GM21528 (cell line): ENCODE results near the gene CCZ1B.
A peak's percentile ranks its signal among the peaks of the same experiment; 100 is the strongest.
"Not testable (repeated sequence)": the region's sequence is repeated elsewhere in the genome, so short reads cannot be mapped to it uniquely, and the experiment has no call there.

ENCODE experiments used
- ATAC-seq: cut with Tn5 transposase; IDR thresholded peaks from one replicate; pipeline ENCODE4 v1.9.1; 2021; ENCODE audit warnings: mild to moderate bottlenecking, moderate library complexity; ENCODE audit not compliant: unreplicated experiment, low FRiP score

The CCZ1B gene

DNA sequence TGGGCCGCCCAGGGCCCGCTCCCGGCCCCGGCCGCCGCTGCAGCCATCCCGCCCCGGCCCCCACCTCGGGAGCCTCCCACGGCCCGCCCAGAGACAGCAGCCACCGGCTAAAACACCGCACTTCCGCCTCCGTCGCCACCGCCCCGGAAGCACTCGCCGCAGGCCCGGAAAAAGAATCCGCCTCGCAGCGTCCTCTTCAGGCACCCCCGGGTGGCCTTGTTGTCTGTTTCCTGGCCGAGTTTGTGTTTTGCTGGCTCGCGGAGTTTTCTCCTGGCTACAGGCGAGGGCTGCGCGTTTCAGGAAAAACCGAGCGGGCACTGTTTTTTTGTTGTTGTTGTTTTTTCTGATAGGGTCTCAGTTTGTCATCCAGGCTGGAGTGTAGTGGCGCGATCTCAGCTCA, at the start of gene CCZ1B:
Gene CCZ1B, minus strand, starts transcription at position 125 of the 400 bp plus-strand sequence. Its CDS starts 78 bp downstream, at position 47.
- peak; percentile 99 for ATAC-seq

DNA sequence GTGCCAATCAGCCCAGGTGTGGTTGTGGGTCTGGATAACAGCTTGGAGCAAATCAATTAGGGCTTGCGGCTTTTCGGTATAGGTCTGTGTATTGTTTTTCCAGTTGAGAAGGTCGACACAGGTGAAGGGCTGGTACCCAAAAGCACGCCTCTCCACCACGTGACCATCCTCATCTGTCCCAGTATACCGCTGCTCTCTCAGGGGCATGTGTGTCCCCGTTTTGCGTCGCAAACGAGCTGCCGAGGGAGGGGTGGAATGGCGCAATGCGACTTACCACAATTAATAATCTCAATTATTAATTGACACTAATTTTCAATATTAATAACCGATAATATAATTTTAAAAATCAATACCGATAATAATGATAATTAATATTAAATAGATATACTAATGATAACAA, 48.9 kb upstream of the CCZ1B start:
- ATAC-seq: not testable (repeated sequence)

DNA sequence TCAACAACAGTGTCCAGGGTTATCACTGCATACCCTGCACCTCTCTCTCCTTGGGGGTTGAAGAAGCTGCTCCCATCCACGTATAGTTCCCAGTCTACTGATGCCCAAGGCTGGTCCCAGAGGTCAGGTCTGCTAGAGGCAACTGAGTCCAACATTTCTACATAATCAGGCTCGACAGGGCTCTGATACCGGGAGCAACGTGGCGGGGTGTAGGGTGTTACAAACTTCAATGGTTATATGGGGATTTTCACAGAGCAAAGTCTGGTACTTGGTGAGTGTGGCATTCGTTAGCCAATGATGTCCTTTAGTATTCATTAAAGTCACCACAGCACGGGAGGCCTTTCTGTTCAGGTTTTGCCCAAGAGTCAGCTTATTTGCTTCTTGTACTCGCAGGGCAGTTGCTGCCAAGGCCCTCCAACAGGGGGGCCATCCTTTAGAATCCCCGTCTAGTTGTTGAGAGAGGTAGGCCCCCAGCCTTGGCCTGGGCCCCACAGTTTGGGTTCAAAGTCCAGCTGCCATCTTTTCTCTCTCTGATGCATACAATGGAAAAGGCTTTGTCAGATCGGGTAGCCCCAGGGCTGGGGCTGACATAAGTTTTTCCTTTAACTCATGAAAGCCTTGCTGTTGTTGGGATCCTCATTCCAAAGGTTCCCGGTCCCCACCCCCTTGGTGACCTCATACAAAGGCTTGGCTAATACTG, 46.3 kb upstream of the CCZ1B start:
- not testable (repeated sequence) for ATAC-seq

DNA sequence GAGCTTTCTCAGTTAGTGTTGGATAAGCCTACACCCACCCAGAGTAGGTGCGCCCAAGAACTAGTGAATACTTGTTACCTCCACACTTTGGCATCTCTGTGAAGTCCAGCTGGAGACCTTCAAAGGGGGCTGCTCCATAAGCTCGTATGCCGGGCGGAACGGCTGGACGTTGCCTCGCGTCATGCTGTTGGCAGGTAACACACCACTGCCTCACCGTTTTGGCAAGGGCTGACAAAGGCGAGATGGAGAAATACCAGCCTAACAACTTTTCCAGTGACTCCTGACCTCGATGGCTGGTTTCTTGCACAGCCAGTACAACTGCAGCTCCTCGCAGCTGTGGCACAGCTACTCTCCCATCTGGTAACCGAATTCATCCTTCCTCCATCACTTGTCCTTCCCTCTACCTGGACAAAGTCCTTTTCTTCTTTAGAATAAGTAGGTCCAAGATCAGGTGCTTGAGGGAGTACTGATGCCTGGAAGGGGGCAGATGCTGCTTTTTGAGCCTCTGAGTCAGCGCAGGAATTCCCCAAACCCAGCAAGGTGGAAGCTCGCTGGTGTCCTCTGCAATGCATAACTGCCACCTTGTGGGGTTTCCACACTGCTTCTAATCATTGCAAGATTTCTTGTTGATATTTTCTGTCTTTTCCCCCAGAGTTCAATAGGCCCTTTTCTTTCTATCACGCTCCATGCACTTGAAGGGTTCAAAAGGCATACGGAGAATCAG, 45.5 kb upstream of the CCZ1B start:
- not testable (repeated sequence) for ATAC-seq

DNA sequence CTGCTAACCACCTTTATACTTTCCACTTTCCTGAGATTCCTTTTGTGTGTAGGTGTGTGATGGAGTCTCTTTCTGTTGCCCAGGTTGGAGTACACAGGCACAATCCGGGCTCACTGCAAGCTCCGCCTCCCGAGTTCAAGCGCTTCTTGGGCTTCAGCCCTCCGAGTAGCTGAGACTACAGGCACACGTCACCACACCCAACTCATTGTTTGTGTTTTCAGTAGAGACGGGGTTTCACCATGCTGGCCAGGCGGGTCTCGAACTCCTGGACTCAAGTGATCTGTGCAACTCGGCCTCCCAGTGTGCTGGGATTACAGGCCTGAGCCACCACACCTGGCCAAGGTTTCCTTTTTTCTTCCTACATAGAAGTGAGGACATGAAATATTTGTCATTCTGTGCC, 38.7 kb upstream of the CCZ1B start:
- not testable (repeated sequence) for ATAC-seq

DNA sequence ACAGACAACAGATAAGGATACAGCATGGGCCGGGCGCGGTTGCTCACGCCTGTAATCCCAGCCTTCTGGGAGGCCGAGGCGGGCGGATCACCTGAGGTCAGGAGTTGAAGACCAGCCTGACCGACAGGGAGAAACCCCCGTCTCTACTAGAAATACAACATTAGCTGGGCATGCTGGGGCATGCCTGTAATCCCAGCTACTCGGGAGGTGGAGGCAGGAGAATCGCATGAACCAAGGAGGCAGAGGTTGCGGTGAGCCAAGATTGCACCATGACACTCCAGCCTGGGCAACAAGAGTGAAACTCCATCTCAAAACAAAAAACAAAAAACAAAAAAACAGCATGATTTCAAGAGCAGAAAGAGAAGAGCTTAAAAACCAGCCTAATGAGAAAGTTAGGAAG, 38.1 kb upstream of the CCZ1B start:
- ATAC-seq: not testable (repeated sequence)

DNA sequence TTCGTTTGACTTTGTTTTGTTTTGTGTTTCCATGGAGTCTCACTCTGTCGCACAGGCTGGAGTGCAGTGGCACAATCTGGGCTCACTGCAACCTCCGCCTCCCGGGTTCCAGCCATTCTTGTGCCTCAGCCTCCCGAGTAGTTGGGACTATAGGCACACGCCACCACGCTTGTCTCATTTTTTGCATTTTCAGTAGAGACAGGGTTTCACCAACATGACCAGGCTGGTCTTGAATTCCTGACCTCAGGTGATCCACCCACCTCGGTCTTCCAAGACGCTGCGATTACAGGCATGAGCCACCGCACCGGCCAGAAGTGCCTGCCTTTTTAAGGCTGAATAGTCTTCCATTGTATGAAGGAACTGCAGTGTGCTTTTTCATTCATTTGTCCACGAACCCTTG, 36.8 kb upstream of the CCZ1B start:
- ATAC-seq: not testable (repeated sequence)

DNA sequence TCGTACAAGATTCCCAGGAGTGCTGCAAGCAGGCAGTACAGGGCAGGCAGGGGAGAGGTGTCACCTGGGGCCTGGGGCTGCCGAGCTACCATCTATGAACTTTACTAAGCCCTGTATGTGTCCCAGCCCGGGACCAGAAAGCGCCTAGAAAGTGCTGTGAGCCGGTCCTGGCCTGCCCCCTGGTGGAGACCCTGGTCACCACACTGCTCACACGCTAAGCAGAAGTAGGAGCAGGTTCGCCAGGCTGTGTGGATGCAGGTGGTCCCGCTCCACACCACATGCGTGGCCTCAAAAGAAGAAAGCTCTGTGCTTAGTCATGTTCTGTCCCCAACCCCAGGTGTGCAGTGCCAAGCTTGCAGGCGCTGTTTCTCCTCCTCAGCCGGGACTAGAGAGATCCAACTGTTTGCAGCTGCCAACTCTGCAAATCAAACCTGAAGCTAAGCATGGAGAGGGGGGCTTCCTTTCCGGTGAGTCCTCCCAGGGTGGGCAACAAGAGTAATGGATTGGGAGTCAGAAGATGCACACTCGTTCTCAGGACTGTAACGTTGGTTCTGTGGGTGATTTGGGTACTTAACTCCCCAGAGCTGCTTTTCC, 31.7 kb upstream of the CCZ1B start:
- not testable (repeated sequence) for ATAC-seq

DNA sequence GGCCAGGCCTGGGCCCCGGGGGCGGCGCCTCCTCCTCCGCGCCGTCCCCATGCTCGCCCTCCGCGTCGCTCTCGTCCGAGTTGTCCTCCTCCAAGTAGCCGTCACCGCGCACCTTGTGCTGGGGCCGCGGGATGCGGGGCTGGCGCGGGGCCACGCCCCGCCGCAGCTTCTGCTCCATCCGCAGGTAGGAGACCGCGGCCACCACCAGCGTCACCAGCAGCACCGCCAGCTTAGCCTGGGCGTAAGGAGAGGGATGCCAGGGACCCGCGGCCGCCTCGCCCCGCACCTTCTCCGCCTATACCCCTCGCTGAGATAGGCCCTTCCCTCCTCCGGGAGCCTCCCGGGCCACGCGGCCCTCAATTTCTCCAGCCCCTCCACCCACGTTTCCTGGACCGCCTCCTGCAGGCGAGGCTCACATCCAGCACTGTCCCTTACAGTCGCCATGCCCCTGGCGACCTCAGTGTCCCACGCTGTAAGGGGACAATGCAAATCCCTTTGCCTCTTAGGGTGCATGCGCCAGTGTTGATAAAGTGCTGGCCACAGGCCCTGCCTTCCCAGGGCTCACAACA, 29.6 kb upstream of the CCZ1B start:
- not testable (repeated sequence) for ATAC-seq

DNA sequence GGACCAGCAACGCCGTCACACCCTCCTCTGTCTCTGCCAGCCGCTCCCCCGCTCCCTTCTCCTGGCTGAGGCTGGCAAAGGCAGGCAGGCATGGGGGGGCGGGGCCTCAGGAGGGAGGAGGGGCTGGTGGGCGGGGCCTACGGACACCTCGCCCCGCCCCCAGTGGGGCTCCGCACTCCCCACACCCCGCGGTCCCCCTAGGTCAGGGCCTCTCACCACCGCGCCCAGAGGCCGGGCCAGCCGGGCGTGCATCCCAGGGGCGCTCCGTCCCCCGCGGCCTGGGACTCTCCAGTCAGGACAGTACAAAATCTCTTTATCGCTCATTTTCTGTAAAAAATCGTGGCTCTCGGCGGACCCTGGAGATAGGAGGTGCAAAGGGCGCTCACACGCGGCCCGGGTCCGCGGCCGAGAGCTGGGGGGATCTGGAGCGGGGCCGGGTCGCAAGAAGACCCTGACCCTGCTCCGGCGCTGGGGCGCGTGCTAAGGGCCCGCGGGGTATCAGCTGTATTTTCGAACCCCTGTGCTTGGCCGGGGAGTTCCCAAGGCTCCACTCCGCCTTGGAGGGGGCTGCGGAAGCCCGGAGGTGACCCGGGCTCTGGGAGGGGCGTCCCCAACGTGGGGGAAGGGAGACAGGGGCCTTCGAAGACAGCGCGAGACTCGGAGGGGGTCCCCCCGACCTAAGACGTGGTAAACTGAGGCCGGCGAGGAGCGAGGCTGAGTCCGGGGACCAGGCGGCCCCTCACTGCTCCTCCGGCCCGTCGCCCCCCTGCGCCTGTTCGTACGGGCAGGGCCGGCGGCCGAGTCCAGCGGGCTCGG, 28.9 kb upstream of the CCZ1B start:
- ATAC-seq: not testable (repeated sequence)

DNA sequence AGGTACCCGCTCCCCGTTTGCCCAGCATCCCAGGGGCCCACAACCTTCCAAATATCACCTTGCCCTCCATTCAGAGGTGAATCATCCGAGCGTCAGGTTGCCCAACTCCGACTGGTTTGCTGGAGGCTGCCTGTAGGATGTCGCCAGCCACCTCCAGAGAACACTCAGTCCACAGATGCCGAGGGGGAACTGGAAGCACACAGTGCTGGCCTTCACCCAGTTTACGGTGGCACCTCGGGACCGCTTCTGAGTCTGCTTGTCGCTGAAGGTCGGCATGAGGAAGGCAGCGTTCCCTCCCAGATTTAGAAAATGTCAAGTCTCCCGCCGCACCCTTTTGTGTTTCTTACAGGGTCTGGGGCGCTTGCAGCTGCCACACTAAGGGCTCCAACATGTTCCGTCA, 27.6 kb upstream of the CCZ1B start:
- not testable (repeated sequence) for ATAC-seq

DNA sequence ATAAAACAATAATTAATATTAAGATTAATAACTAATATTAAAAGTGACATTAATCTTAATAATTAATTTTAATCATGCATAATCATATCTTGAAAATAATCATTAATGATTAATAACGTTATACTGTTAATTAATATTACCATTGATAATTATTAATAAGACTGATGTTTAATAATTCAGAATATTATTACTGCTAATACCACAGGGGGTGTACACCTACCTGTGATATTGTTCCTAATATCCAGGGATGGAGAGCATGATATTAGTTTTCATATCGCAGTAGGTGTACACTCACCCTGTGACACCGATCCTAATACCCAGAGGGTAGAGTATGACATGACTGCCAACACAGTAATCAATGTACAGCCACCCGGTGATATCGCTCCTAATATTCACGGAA, 23.1 kb upstream of the CCZ1B start:
- not testable (repeated sequence) for ATAC-seq

DNA sequence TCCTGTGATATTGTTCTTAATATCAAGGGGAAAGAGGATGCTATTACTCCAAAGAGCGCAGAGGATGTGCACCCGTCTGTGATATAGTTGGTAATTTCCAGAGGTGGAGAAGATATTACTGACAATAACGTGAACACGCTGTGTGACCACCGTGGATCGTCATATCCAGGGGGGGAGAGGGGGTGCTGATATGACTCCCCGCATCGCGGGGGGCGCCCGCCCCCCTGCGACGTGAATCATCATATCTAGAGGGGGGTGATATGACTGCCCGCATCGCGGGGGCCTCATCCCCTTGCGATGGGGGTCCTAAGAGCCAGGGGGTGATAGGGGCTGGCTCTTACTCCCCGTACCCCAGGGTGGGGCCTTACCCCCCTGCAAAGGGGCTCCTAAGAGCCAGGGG, 21.7 kb upstream of the CCZ1B start:
- ATAC-seq: not testable (repeated sequence)

DNA sequence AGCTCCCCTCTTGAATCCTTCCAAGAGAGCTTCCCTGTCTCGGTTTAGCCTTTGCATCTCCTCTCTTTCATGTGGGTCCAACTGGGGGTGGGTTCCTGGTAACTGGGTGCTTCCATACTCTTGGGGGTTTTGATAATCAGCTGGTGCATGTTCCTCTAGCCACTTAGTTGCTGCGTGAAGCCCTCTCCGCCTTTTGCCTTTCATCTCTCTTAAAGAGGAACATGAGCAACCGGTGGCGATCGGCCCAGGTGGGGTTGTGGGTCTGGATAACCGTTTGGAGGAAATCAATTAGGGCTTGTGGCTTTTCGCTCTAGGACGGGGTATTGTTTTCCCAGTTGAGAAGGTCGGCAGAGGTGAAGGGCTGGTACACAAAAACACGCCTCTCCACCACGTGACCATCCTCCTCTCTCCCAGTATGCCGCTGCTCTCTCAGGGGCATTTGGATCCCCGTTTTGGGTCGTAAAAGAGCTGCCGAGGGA, 19.9 kb upstream of the CCZ1B start:
- not testable (repeated sequence) for ATAC-seq

DNA sequence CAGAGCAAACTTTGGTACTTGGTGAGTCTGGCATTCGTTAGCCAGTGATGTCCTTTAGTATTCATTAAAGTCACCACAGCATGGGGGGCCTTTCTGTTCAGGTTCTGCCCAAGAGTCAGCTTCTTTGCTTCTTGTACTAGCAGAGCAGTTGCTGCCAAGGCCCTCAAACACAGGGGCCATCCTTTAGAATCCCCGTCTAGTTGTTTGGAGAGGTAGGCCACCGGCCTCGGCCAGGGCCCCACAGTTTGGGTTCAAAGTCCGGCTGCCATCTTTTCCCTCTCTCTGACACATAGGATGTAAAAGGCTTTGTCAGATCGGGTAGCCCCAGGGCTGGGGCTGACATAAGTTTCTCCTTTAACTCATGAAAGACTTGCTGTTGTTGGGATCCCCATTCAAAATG, 17.6 kb upstream of the CCZ1B start:
- not testable (repeated sequence) for ATAC-seq

DNA sequence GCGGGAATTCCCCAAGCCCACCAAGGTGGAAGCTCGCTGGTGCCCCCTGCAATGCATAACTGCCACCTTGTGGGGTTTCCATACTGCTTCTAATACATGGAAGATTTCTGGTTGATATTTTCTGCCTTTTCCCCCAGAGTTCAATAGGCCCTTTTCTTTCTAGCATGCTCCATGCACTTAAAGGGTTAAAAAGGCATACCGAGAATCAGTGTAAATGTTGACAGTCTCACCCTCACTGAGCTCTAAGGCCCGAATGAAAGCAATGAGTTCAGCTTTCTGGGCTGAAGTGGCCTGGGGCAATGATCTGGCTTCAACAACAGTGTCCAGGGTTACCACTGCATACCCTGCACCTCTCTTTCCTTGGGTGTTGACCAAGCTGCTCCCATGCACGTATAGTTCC, 17.0 kb upstream of the CCZ1B start:
- ATAC-seq: not testable (repeated sequence)

DNA sequence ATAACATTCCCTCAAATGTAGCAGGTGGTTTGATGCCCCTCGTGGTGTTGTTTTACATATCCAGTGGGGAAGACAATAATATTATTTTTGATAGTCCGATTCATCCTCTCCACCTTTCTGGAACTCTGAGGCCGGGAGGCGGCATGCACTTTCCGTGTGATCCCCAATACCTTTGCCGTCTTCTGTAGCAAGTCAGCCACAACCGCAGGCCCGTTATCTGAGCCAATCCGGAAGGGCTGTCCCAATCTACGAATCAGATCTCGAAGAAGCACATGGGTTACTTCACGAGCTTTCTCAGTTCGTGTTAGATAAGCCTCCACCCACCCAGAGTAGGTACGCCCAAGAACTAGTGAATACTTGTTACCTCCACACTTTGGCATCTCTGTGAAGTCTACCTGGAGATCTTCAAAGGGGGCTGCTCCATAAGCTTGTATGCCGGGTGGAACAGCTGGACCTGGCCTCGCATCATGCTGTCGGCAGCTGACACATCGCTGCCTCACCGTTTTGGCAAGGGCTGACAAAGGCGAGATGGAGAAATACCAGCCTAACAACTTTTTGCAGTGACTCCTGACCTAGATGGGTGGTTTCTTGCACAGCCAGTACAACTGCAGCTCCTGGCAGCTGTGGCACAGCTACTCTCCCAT, 16.3 kb upstream of the CCZ1B start:
- ATAC-seq: not testable (repeated sequence)

DNA sequence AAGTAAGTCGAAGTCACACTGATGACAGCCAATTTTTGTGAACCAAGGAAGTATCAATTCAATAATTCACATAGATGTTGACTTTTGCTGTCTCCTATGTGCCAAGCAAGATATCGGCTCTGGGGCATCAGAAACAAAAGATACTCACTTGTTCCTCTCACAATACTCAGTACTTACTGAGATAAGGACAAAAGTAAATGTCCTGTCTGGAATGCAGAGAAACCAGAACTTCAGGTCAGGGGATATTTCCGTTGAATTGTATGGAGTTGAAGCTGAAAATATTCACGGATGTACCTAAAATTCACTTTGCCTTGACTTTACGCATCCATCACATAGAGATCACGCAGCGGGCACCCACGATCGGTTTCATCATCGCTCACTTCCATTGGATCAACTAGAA, 11.0 kb upstream of the CCZ1B start:
- not testable (repeated sequence) for ATAC-seq

DNA sequence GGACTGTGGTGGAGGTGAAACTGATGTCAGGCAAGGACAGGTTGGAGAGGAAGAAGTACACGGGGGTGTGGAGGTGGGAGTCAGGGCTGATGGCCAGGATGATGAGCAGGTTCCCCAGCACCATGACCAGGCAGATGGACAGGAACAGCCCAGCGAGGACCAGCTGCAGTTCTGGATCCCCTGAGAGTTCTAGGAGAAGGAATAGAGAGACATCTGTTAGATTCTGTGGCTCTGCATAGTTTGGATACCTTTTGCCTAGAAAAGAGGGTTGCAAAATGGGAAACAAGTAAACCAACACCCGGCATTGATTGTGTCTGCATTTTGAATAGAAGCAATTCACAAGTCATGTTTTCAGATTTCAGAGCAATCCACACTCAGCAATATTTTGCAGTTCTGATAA, 9.4 kb upstream of the CCZ1B start:
- not testable (repeated sequence) for ATAC-seq

DNA sequence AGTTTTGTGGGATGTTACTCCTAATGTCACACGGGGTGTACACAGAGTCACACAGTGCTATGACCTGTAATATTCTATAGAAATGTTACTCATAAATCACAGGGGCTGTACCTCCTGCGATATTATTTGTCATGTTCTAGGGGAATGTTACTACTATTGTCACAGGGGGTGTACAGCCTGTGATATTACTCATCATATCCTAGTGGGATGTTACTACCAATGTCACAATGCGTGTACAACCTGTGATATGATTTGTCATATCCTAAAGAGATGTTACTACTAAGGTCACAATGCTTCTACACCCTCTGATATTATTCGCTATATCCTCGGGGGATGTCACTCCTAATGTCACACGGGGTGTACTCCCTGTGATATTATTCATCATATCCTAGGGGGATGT, 7.6 kb upstream of the CCZ1B start:
- no peak for ATAC-seq
